A549 (cell line): Measurements from ENCODE around the gene KIAA0232. TPM values are rescaled to one million over a fixed set of nuclear protein-coding genes. Genes with fewer than 3 reads are reported as not detected.
A peak's percentile ranks its signal among the peaks of the same experiment; 100 is the strongest.

ENCODE experiments used
- ATAC-seq, 2 experiments: fragments of 200-7000 bp in 1 of 2; fragments of >200 bp in 1 of 2; cut with Nextera tagmentation in 1 of 2; cut with Tn5 transposase in 1 of 2; 3 replicates each; pipeline versions ENCODE4 v1.8.0 to v1.9.1; 2018 to 2020; ENCODE audit warnings: mild to moderate bottlenecking in 1 of 2, moderate library complexity in 1 of 2
- CTCF ChIA-PET: fragments of 300-600 bp; sonication (Branson Sonifier 250); formaldehyde crosslinking; extraction: SDS; loops from one replicate; lab custom pipeline; 2021; ENCODE audit warnings: antibody characterized with exemption, inconsistent platforms; lab: Yijun Ruan, JAX
- POLR2A ChIA-PET: fragments of 350-600 bp; formaldehyde crosslinking; extraction: SDS; loops from one replicate; lab custom pipeline; 2021; ENCODE audit warnings: antibody characterized with exemption, inconsistent platforms; lab: Yijun Ruan, JAX
- DNase-seq, 2 experiments: peaks; one replicate each; pipeline versions ENCODE4 v3.0.0 to v3.0.0-alpha.2; 2011 to 2016; ENCODE audit warnings: low read depth in 1 of 2, low spot score in 1 of 2
- FAIRE-seq: peaks from 2 replicates; lab custom pipeline; 2011; peaks lifted over from hg19 to GRCh38; lab: Jason Lieb, UNC
- H3K27ac ChIP-seq, 2 experiments: fragments of >200 bp; sonication (Bioruptor Twin); formaldehyde crosslinking; 3 replicates each; pipeline ENCODE4 v1.5.1; 2016 to 2017
- H3K4me1 ChIP-seq: fragments of >200 bp; sonication (Bioruptor Twin); formaldehyde crosslinking; 3 replicates; pipeline ENCODE4 v1.6.1; 2016
- H3K4me2 ChIP-seq: fragments of >200 bp; sonication (Bioruptor Twin); formaldehyde crosslinking; 3 replicates; pipeline ENCODE4 v1.6.1; 2016
- H3K4me3 ChIP-seq: fragments of >200 bp; sonication (Bioruptor Twin); formaldehyde crosslinking; 3 replicates; pipeline ENCODE4 v1.5.1; 2016
- H3K9me3 ChIP-seq: fragments of >200 bp; sonication (Bioruptor Twin); formaldehyde crosslinking; 3 replicates; pipeline ENCODE4 v1.6.1; 2016
- BCL3 ChIP-seq: fragments of >200 bp; sonication (Bioruptor Twin); formaldehyde crosslinking; IDR thresholded peaks from 3 replicates; pipeline ENCODE4 v1.6.1; 2016
- BHLHE40 ChIP-seq: IDR thresholded peaks from 2 replicates; pipeline ENCODE4 v1.6.1; 2012; ENCODE audit warnings: low read depth, low read length, inconsistent platforms
- CBX2 ChIP-seq: fragments of 200-600 bp; sonication (generic); IDR thresholded peaks from 2 replicates; pipeline ENCODE4 v1.6.1; 2016; ENCODE audit warnings: low read depth, mild to moderate bottlenecking, borderline replicate concordance
- CEBPB ChIP-seq, 2 experiments: fragments of >200 bp in 1 of 2; sonication (Bioruptor Twin) in 1 of 2; formaldehyde crosslinking in 1 of 2; IDR thresholded peaks; 2 replicates each; pipeline ENCODE4 v1.6.1; 2012 to 2016
- CTCF ChIP-seq: fragments of >200 bp; sonication (Bioruptor Twin); formaldehyde crosslinking; IDR thresholded peaks from 3 replicates; pipeline ENCODE4 v1.5.1; 2016
- EHF ChIP-seq: fragments of 250-450 bp; sonication (Bioruptor Pico); IDR thresholded peaks from 2 replicates; pipeline ENCODE4 v1.5.0; 2020; ENCODE audit warnings: mild to moderate bottlenecking
- ELK1 ChIP-seq: fragments of 150-350 bp; IDR thresholded peaks from 2 replicates; pipeline ENCODE4 v1.6.1; 2014; ENCODE audit warnings: low read depth, mild to moderate bottlenecking, low read length
- EP300 ChIP-seq, 2 experiments: fragments of >200 bp; sonication (Bioruptor Twin); formaldehyde crosslinking; IDR thresholded peaks; 2 replicates in 1 of 2; 3 replicates in 1 of 2; pipeline ENCODE4 v1.6.1; 2016 to 2017
- ESRRA ChIP-seq: fragments of 150-350 bp; IDR thresholded peaks from 2 replicates; pipeline ENCODE4 v1.6.1; 2014; ENCODE audit warnings: mild to moderate bottlenecking, low read length, borderline replicate concordance
- HES2 ChIP-seq: fragments of >200 bp; sonication (Bioruptor Twin); formaldehyde crosslinking; IDR thresholded peaks from 2 replicates; pipeline ENCODE4 v1.6.1; 2016
- HEYL ChIP-seq: fragments of 250-450 bp; sonication (Bioruptor Pico); IDR thresholded peaks from 2 replicates; pipeline ENCODE4 v1.8.0; 2021; ENCODE audit warnings: mild to moderate bottlenecking, moderate library complexity
- HMGXB4 ChIP-seq: fragments of 250-450 bp; sonication (Bioruptor Pico); IDR thresholded peaks from 2 replicates; pipeline ENCODE4 v1.5.0; 2021; ENCODE audit warnings: mild to moderate bottlenecking, moderate library complexity, borderline replicate concordance
- JUNB ChIP-seq: fragments of >200 bp; sonication (Bioruptor Twin); formaldehyde crosslinking; IDR thresholded peaks from 2 replicates; pipeline ENCODE4 v1.6.1; 2016
- KDM5A ChIP-seq: fragments of 200-600 bp; sonication (generic); IDR thresholded peaks from 2 replicates; pipeline ENCODE4 v1.6.1; 2016; ENCODE audit warnings: antibody characterized with exemption, mild to moderate bottlenecking
- POLR2A ChIP-seq: IDR thresholded peaks from 2 replicates; pipeline ENCODE4 v1.6.1; 2012; ENCODE audit warnings: mild to moderate bottlenecking, low read length
- POLR2AphosphoS2 ChIP-seq: conservative IDR thresholded peaks from 2 replicates; pipeline ENCODE4 v1.6.1; 2012; ENCODE audit warnings: low read length, improper control_type of control experiment, inconsistent platforms
- RAD21 ChIP-seq, 2 experiments: fragments of >200 bp in 1 of 2; sonication (Bioruptor Twin) in 1 of 2; formaldehyde crosslinking in 1 of 2; IDR thresholded peaks in 1 of 2; conservative IDR thresholded peaks in 1 of 2; 2 replicates in 1 of 2; 3 replicates in 1 of 2; pipeline ENCODE4 v1.6.1; 2012 to 2018; ENCODE audit warnings: inconsistent platforms in 1 of 2
- RNF2 ChIP-seq: fragments of 200-600 bp; sonication (generic); IDR thresholded peaks from 2 replicates; pipeline ENCODE4 v1.6.1; 2016; ENCODE audit warnings: low read depth, mild to moderate bottlenecking, antibody characterized with exemption, moderate library complexity, borderline replicate concordance
- TFCP2L1 ChIP-seq: fragments of 250-450 bp; sonication (Bioruptor Pico); IDR thresholded peaks from 2 replicates; pipeline ENCODE4 v1.5.0; 2021; ENCODE audit warnings: mild to moderate bottlenecking
- USF2 ChIP-seq: fragments of 450-650 bp; IDR thresholded peaks from 2 replicates; pipeline ENCODE4 v1.6.1; 2014; ENCODE audit warnings: antibody characterized with exemption
- ZSCAN20 ChIP-seq: fragments of 250-450 bp; sonication (Bioruptor Pico); IDR thresholded peaks from 2 replicates; pipeline ENCODE4 v1.8.0; 2022; ENCODE audit warnings: mild to moderate bottlenecking, moderate library complexity
- WGBS: methylation state at CpG from one replicate; pipeline ENCODE4 v1.1.6; 2017; ENCODE audit errors: missing lambda C conversion rate; 5-methylcytosine and 5-hydroxymethylcytosine counted together
- polyA plus RNA-seq, 4 experiments: library from polyadenylated mRNA; depleted of rRNA in 3 of 4; stranded (reverse); fragments of >200 nt; fragmentation: RNase III in 1 of 4; extraction: RNeasy Plus Mini Kit Qiagen cat#74134 plus additional on column Dnase treatment in 1 of 4; gene quantifications; 2 replicates in 3 of 4; 3 replicates in 1 of 4; pipeline ENCODE4 v1.2.3, GENCODE V29; 2011 to 2017

The KIAA0232 gene
- polyA plus RNA-seq, 2 of the 4 experiments (the other 2 are of a cell fraction) = 9.3 to 21.5 TPM

GRCh38 chr4:6751611-6752485, 30.7 kb upstream of the KIAA0232 start:
- TF ChIP-seq KDM5A (no peak), BHLHE40 (no peak), ELK1 (no peak), CTCF (no peak)
- TF ChIP-seq, all 56 proteins: peak for 0
- Histone ChIP-seq H3K9me3 (no peaks in the 10 kb centered on the region), H3K4me2 (peak overlapping the region; percentile 59), H3K4me3 (no peak overlapping the region), H3K27ac (peak overlapping the region; percentile 82 to 85; a peak in 3 of 6 replicates), H3K4me1 (peaks cover 51% of the 10 kb centered on the region)
- WGBS = 56% methylated on average over 18 of the region's 18 CpGs
- ChIA-PET POLR2A (no interaction called here), CTCF (no interaction called here)
- DNase-seq = no peak
- FAIRE-seq = no peak
- ATAC-seq = no peak

GRCh38 chr4:6752486-6752829, 30.1 kb upstream of the KIAA0232 start:
- TF ChIP-seq RAD21 (conservative IDR thresholded peaks at IDR 0.05 in 1 of 2, IDR thresholded peaks at IDR 0.05 in 1 of 2) = no peak
- TF ChIP-seq RNF2 = no peak
- TF ChIP-seq EP300 (IDR thresholded peaks at IDR 0.05) = no peak
- TF ChIP-seq ZSCAN20 (CRISPR knock-in tag) = no peak
- TF ChIP-seq CBX2 = no peak
- no peak for TF ChIP-seq EHF (CRISPR knock-in tag)
- no peak for TF ChIP-seq JUNB
- TF ChIP-seq, all 56 proteins: peak for 0
- ATAC-seq = no peak
- 84% methylated on average over 6 of the region's 6 CpGs for WGBS
- peaks cover 45% of the 10 kb centered on the region for H3K4me1 ChIP-seq
- ChIA-PET CTCF (no interaction called here), POLR2A (no interaction called here)
- FAIRE-seq = no peak
- no peak overlapping the region for H3K4me3 ChIP-seq
- H3K27ac ChIP-seq = peak overlapping the region in 1 of 2 experiments; percentile 85; a peak in 1 of 6 replicates
- no peak for DNase-seq
- H3K9me3 ChIP-seq = no peaks in the 10 kb centered on the region
- H3K4me2 ChIP-seq = no peak overlapping the region

GRCh38 chr4:6753103-6753560, 29.4 kb upstream of the KIAA0232 start:
- H3K27ac ChIP-seq = peak overlapping the region in 1 of 2 experiments; percentile 40; a peak in 2 of 6 replicates
- 93% methylated on average over 6 of the region's 18 CpGs for WGBS
- CTCF ChIA-PET = no interaction called here

More at GRCh38 chr4:6753103-6753560, 29.4 kb upstream of the KIAA0232 start:
- Histone ChIP-seq H3K4me2 (no peak overlapping the region), H3K9me3 (no peaks in the 10 kb centered on the region), H3K4me1 (peaks cover 38% of the 10 kb centered on the region)
- no peak for DNase-seq
- FAIRE-seq = no peak
- POLR2A ChIA-PET = no interaction called here
- TF ChIP-seq ESRRA = no peak
- no peak for TF ChIP-seq HMGXB4 (CRISPR knock-in tag)
- no peak for TF ChIP-seq HEYL
- TF ChIP-seq EHF (CRISPR knock-in tag) = no peak
- TF ChIP-seq CEBPB (IDR thresholded peaks at IDR 0.05) = no peak
- TF ChIP-seq HES2 = no peak
- TF ChIP-seq JUNB = no peak
- no peak for TF ChIP-seq RNF2
- no peak for TF ChIP-seq ZSCAN20 (CRISPR knock-in tag)
- no peak for TF ChIP-seq CTCF
- no peak for TF ChIP-seq POLR2AphosphoS2
- no peak for TF ChIP-seq POLR2A
- no peak for TF ChIP-seq USF2
- TF ChIP-seq TFCP2L1 = no peak
- no peak for TF ChIP-seq BCL3
- TF ChIP-seq, all 56 proteins: peak for 0
- H3K4me3 ChIP-seq = no peak overlapping the region
- no peak for ATAC-seq
